Measurements from ENCODE around the gene NAT8L. TPM values are rescaled to one million over a fixed set of nuclear protein-coding genes. Genes with fewer than 3 reads are reported as not detected.

Gene NAT8L
- total and polyA plus RNA-seq, 5 donors from 2014 or later, result 0.02 to 0.15 TPM; not detected in 3

DNA sequence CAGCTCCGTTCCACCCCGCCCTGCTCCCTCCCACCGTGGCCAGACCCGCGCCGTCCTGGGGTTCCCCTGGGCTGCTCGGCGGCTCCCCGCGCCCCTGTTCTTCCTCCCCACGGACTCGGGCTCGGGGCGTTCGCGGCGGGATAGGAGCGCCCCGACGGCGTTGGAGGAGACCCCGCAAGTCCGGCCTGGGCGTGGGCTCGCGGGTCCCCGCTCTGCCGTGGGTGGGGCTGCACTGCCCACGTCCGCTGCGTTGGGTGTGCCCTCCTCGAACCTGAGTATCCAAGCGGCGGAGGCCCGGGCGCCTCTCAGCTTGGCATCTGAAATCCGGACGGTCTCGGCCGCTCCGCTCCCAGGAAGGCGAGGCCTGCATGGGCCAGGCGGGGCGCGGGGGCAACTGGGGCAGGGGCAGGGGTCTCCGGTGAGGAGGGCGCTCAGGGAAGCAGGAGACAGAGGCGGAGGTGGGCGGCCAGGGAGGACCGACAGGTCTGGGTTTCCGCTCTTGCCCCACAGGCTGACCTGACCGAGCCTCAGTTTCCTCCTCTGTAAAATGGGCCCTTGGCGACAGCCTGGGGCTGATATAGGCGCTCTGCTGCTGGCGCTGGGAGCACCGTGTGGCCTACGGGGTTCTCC is 12.0 kb upstream of the NAT8L start:
- peaks cover 43% of the 10 kb centered on the region for H3K27me3 Mint-ChIP-seq
- Histone ChIP-seq H3K4me3 (ENCODE audit: low read depth, low read length) (no peak overlapping the region), H3K9me3 (ENCODE audit: control insufficient read depth in 2 of 2, low read length in 2 of 2) (no peaks in the 10 kb centered on the region), H3K27me3 (ENCODE audit: control insufficient read depth, insufficient read depth, low read length) (peaks cover 2% of the 10 kb centered on the region), H3K36me3 (ENCODE audit: control insufficient read depth, insufficient read depth, low read length) (no peaks in the 10 kb centered on the region), H3K4me1 (ENCODE audit: control insufficient read depth, insufficient read depth, low read length, poor library complexity, severe bottlenecking) (peaks cover 10% of the 10 kb centered on the region), H3K27ac (ENCODE audit: insufficient read depth, low read length, poor library complexity, severe bottlenecking) (no peak overlapping the region)
- ATAC-seq (ENCODE audit: low read depth in 2 of 2) (no peak), DNase-seq (no peak)
- H3K27ac Mint-ChIP-seq, result no peak overlapping the region
- H3K9me3 Mint-ChIP-seq, result no peaks in the 10 kb centered on the region
- peaks cover 0 to 2% (median 0%) of the 10 kb centered on the region in 4 donors for H3K4me1 Mint-ChIP-seq
- peak overlapping the region in 1 of 4 donors; percentile 43 for H3K4me3 Mint-ChIP-seq
- no peaks in the 10 kb centered on the region for H3K36me3 Mint-ChIP-seq

DNA sequence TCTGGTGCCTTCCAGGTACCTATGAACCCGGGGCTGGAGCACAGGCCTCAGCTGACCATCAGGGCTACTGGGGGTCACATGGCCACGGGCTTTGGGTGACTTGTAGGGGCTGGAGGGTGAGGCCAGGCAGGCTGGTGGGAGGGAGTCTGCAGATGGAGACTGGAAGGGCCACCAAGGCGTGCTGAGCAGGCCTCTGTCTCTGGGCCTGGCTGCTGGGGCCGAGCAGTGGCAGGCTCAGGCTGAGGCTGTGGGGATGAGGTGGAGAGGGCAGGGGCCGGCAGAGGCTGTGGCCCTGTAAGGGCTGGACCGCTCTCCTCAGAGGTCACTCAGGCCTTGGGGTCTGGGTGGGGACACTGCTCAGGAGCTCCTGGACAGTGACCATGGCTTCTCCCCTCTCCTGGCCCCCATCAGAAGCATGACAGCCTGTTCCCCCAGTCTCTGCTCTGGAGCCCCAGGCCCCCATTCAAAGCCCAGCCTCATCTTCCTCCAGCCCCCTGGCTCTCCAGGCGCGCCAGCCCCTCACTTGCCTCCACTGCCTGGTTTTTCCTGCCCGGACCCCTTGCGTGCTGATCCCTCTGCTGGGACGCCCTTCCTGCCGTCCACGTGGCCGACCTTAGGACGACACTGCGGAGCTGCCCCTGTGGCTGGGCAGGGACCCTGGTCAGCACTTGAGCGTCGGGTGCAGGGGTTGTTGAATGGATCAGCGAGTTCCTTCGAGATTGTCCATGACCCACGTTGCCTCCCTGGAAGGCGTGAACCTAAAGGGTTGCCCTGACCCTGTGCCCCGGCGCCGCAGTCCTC is 11.1 kb upstream of the NAT8L start:
- Histone ChIP-seq H3K4me1 (ENCODE audit: control insufficient read depth, insufficient read depth, low read length, poor library complexity, severe bottlenecking) (peaks cover 4% of the 10 kb centered on the region), H3K4me3 (ENCODE audit: low read depth, low read length) (no peak overlapping the region), H3K27me3 (ENCODE audit: control insufficient read depth, insufficient read depth, low read length) (peaks cover 8% of the 10 kb centered on the region), H3K27ac (ENCODE audit: insufficient read depth, low read length, poor library complexity, severe bottlenecking) (no peak overlapping the region), H3K36me3 (ENCODE audit: control insufficient read depth, insufficient read depth, low read length) (no peaks in the 10 kb centered on the region), H3K9me3 (ENCODE audit: control insufficient read depth in 2 of 2, low read length in 2 of 2) (no peaks in the 10 kb centered on the region)
- Mint-ChIP-seq H3K4me3 (no peak overlapping the region), H3K27ac (no peak overlapping the region), H3K4me1 (peaks cover 0 to 2% (median 0%) of the 10 kb centered on the region in 4 donors), H3K27me3 (peaks cover 49% of the 10 kb centered on the region), H3K9me3 (no peaks in the 10 kb centered on the region), H3K36me3 (no peaks in the 10 kb centered on the region)
- ATAC-seq (ENCODE audit: low read depth in 2 of 2) (no peak), DNase-seq (no peak)

DNA sequence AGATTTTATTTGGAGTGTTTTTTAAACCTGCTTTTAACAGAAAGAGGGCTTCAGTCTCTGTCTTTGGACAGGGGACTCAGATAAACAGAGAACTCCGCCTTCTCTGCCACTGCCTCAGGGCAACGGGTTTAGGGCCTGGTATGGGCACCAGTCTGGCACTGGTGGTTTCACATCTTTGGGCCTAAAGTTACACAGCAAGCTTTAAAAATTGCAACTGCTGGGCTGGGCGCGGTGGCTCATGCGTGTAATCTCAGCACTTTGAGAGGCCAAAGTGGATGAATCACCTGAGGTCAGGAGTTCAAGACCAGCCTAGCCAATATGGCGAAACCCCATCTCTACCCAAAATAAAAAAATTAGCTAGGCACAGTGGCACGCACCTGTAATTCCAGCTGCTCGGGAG is 10.3 kb upstream of the NAT8L start:
- H3K4me3 ChIP-seq (ENCODE audit: low read depth, low read length), result no peak overlapping the region
- ATAC-seq (ENCODE audit: low read depth in 2 of 2) (no peak), DNase-seq (no peak)
- Mint-ChIP-seq H3K9me3 (no peaks in the 10 kb centered on the region), H3K4me1 (no peaks in the 10 kb centered on the region), H3K4me3 (no peak overlapping the region), H3K27ac (no peak overlapping the region), H3K36me3 (no peaks in the 10 kb centered on the region), H3K27me3 (peaks cover 45% of the 10 kb centered on the region)
- peaks cover 9% of the 10 kb centered on the region for H3K27me3 ChIP-seq (ENCODE audit: control insufficient read depth, insufficient read depth, low read length)
- no peaks in the 10 kb centered on the region for H3K9me3 ChIP-seq (ENCODE audit: control insufficient read depth in 2 of 2, low read length in 2 of 2)
- peaks cover 3% of the 10 kb centered on the region for H3K4me1 ChIP-seq (ENCODE audit: control insufficient read depth, insufficient read depth, low read length, poor library complexity, severe bottlenecking)
- no peak overlapping the region for H3K27ac ChIP-seq (ENCODE audit: insufficient read depth, low read length, poor library complexity, severe bottlenecking)
- H3K36me3 ChIP-seq (ENCODE audit: control insufficient read depth, insufficient read depth, low read length), result no peaks in the 10 kb centered on the region

DNA sequence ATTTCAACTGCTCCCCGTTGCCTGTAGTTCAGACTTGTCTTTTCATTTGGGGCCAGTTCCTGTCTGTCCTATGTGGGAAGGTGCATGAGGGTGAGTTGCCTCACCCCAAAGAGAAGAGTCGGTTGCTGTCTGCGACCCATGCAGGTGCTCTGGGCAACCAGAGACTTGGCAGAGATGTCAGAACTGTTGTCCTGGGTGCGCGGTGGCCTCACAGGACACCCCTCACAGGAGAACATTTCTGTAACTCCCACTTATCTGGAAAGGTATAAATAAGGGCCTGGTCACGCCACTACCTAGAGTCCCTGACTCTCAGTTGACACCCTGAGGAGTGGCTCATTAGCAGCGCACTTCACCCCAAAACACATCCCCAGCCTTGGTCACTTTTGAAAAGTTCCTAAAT is 9.7 kb upstream of the NAT8L start:
- Mint-ChIP-seq H3K9me3 (peaks cover 0 to 3% (median 0%) of the 10 kb centered on the region in 7 donors), H3K4me3 (peak overlapping the region in 1 of 4 donors; percentile 23), H3K4me1 (no peaks in the 10 kb centered on the region), H3K27me3 (peaks cover 49% of the 10 kb centered on the region), H3K27ac (no peak overlapping the region), H3K36me3 (no peaks in the 10 kb centered on the region)
- peaks cover 3% of the 10 kb centered on the region for H3K4me1 ChIP-seq (ENCODE audit: control insufficient read depth, insufficient read depth, low read length, poor library complexity, severe bottlenecking)
- DNase-seq, result no peak
- H3K27me3 ChIP-seq (ENCODE audit: control insufficient read depth, insufficient read depth, low read length), result peaks cover 9% of the 10 kb centered on the region
- no peaks in the 10 kb centered on the region for H3K36me3 ChIP-seq (ENCODE audit: control insufficient read depth, insufficient read depth, low read length)
- no peak overlapping the region for H3K27ac ChIP-seq (ENCODE audit: insufficient read depth, low read length, poor library complexity, severe bottlenecking)
- no peak for ATAC-seq (ENCODE audit: low read depth in 2 of 2)
- H3K4me3 ChIP-seq (ENCODE audit: low read depth, low read length), result no peak overlapping the region
- H3K9me3 ChIP-seq (ENCODE audit: control insufficient read depth in 2 of 2, low read length in 2 of 2), result no peaks in the 10 kb centered on the region

DNA sequence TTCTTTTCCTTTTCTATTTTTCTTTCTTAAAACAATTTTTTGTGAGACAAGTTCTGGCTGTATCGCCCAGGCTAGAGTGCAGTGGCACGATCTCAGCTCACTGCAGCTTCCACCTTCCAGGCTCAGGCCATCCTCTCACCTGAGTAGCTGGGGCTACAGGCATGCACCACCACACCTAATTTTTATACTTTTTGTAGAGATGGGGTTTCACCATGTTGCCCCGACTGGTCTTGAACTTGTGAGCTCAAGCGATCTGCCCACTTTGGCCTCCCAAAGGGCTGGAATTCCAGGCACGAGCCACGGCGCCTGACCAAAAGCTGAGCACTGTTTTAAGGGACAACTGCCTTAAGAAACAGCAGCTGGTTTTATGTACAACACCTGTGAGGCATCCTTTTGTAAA is 9.3 kb upstream of the NAT8L start:
- no peaks in the 10 kb centered on the region for H3K36me3 Mint-ChIP-seq
- Histone ChIP-seq H3K27me3 (ENCODE audit: control insufficient read depth, insufficient read depth, low read length) (peaks cover 9% of the 10 kb centered on the region), H3K36me3 (ENCODE audit: control insufficient read depth, insufficient read depth, low read length) (no peaks in the 10 kb centered on the region), H3K4me3 (ENCODE audit: low read depth, low read length) (no peak overlapping the region), H3K9me3 (ENCODE audit: control insufficient read depth in 2 of 2, low read length in 2 of 2) (no peaks in the 10 kb centered on the region), H3K4me1 (ENCODE audit: control insufficient read depth, insufficient read depth, low read length, poor library complexity, severe bottlenecking) (peaks cover 3% of the 10 kb centered on the region), H3K27ac (ENCODE audit: insufficient read depth, low read length, poor library complexity, severe bottlenecking) (no peak overlapping the region)
- DNase-seq (no peak), ATAC-seq (ENCODE audit: low read depth in 2 of 2) (no peak)
- H3K27me3 Mint-ChIP-seq, result peaks cover 45% of the 10 kb centered on the region
- H3K4me3 Mint-ChIP-seq, result no peak overlapping the region
- H3K27ac Mint-ChIP-seq, result no peak overlapping the region
- H3K4me1 Mint-ChIP-seq, result no peaks in the 10 kb centered on the region
- H3K9me3 Mint-ChIP-seq, result peaks cover 0 to 3% (median 0%) of the 10 kb centered on the region in 7 donors

DNA sequence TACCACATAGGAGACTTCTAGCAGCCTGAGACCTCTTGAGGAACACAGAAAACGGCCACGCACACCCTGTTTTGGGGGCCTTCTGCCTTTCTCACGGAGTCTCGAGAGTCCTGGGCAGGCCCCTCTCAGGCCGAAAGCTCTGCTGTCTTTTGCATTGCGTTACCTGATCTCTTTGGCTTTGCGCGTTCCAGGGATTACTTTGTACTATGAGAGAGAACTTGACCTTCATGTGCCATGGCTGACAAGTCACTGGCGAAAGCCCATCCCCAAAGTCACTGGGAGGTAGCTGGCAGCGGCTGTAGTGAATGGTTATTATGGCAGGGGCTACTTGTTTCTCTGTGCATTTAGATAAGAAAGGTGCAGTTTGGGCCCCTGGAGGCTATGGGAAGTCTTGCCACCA is 8.0 kb upstream of the NAT8L start:
- ATAC-seq (ENCODE audit: low read depth in 2 of 2), result no peak
- Histone ChIP-seq H3K27ac (ENCODE audit: insufficient read depth, low read length, poor library complexity, severe bottlenecking) (no peak overlapping the region), H3K36me3 (ENCODE audit: control insufficient read depth, insufficient read depth, low read length) (no peaks in the 10 kb centered on the region), H3K9me3 (ENCODE audit: control insufficient read depth in 2 of 2, low read length in 2 of 2) (no peaks in the 10 kb centered on the region), H3K4me3 (ENCODE audit: low read depth, low read length) (no peak overlapping the region), H3K27me3 (ENCODE audit: control insufficient read depth, insufficient read depth, low read length) (peaks cover 9% of the 10 kb centered on the region), H3K4me1 (ENCODE audit: control insufficient read depth, insufficient read depth, low read length, poor library complexity, severe bottlenecking) (peaks cover 3% of the 10 kb centered on the region)
- DNase-seq, result no peak
- Mint-ChIP-seq H3K4me1 (no peaks in the 10 kb centered on the region), H3K27me3 (peaks cover 45% of the 10 kb centered on the region), H3K36me3 (no peaks in the 10 kb centered on the region), H3K4me3 (peak overlapping the region in 1 of 4 donors; percentile 51), H3K9me3 (peaks cover 0 to 3% (median 0%) of the 10 kb centered on the region in 7 donors), H3K27ac (no peak overlapping the region)

DNA sequence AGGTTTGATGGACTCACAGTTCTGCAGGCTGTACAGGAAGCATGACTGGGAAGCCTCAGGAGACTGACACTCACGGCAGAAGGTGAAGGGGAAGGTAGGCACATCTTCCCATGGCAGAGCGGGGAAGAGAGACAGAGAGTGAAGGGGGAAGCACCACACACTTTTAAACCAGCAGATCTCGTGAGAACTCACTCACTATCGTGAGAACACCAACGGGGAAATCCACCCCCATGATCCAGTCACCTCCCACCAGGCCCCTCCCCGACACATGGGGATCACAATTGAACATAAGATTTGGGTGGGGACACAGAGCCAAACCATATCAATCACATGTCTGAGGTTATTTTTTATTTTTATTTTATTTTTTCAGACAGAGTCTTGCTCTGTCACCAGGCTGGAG is 4.9 kb upstream of the NAT8L start:
- peaks cover 7% of the 10 kb centered on the region for H3K4me1 ChIP-seq (ENCODE audit: control insufficient read depth, insufficient read depth, low read length, poor library complexity, severe bottlenecking)
- no peak overlapping the region for H3K27ac ChIP-seq (ENCODE audit: insufficient read depth, low read length, poor library complexity, severe bottlenecking)
- no peak overlapping the region for H3K4me3 Mint-ChIP-seq
- peaks cover 56% of the 10 kb centered on the region for H3K27me3 Mint-ChIP-seq
- no peaks in the 10 kb centered on the region for H3K36me3 Mint-ChIP-seq
- H3K36me3 ChIP-seq (ENCODE audit: control insufficient read depth, insufficient read depth, low read length), result no peaks in the 10 kb centered on the region
- H3K9me3 Mint-ChIP-seq, result peaks cover 0 to 3% (median 0%) of the 10 kb centered on the region in 7 donors
- H3K4me1 Mint-ChIP-seq, result peaks cover 0 to 7% (median 2%) of the 10 kb centered on the region in 4 donors
- no peak overlapping the region for H3K27ac Mint-ChIP-seq
- ATAC-seq (ENCODE audit: low read depth in 2 of 2) (no peak), DNase-seq (no peak)
- no peaks in the 10 kb centered on the region for H3K9me3 ChIP-seq (ENCODE audit: control insufficient read depth in 2 of 2, low read length in 2 of 2)
- peaks cover 15% of the 10 kb centered on the region for H3K27me3 ChIP-seq (ENCODE audit: control insufficient read depth, insufficient read depth, low read length)
- no peak overlapping the region for H3K4me3 ChIP-seq (ENCODE audit: low read depth, low read length)

Measured in CD4-positive, CD25-positive, alpha-beta regulatory T cell (primary cell).